Endometrium (tissue), 2 donors: Measurements from ENCODE around the gene ZNF329.
"Not testable (repeated sequence)": the region's sequence is repeated elsewhere in the genome, so short reads cannot be mapped to it uniquely, and the experiment has no call there.

Experiments used
- FAIRE-seq: peaks from 2 replicates; lab custom pipeline; 2012; peaks lifted over from hg19 to GRCh38; lab: Jason Lieb, UNC
- donor health status: control.
- donor health status: control.

The ZNF329 gene

GRCh38 chr19:58150328-58150921 lies at the start of gene ZNF329:
Gene ZNF329, minus strand, starts transcription at chr19:58150789. Its CDS starts 21,286 bp downstream, at chr19:58129503.
- FAIRE-seq: no peak

DNA sequence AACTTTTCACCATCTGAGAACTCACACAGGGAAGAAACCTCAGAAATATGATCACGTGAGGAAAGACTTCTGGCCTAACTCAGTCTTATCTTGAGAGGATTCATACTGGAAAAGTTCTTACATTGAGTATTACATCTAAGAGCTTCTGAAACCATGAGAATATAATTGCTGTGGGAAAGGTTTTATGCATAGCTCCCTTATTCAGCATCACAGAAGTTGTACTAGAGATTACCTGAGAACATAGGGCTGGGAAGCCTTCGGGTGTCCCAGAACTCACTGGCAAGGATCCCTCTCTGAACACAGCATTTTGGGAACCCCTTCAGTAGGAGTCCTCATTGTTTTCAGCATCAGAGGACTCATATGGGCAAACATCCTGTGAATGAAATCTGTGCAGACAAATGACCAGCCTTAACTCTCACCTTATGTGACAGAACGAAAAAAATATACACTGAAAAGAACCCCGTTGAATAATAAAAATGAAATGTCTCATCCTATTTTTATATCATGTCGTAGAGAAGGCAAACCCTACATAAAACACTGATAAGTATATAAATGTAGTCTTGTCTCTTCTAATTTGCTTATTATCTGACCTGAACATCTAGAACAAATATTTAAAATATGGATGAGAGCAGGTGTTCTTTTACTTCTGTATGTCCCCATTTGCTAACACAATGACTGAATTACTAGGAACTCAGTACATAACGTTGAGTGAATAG lies 46.5 kb upstream of the ZNF329 start:
- FAIRE-seq: no peak

- no peak for FAIRE-seq
Measured at GRCh38 chr19:58183817-58184215, 33.2 kb upstream of the ZNF329 start.

DNA sequence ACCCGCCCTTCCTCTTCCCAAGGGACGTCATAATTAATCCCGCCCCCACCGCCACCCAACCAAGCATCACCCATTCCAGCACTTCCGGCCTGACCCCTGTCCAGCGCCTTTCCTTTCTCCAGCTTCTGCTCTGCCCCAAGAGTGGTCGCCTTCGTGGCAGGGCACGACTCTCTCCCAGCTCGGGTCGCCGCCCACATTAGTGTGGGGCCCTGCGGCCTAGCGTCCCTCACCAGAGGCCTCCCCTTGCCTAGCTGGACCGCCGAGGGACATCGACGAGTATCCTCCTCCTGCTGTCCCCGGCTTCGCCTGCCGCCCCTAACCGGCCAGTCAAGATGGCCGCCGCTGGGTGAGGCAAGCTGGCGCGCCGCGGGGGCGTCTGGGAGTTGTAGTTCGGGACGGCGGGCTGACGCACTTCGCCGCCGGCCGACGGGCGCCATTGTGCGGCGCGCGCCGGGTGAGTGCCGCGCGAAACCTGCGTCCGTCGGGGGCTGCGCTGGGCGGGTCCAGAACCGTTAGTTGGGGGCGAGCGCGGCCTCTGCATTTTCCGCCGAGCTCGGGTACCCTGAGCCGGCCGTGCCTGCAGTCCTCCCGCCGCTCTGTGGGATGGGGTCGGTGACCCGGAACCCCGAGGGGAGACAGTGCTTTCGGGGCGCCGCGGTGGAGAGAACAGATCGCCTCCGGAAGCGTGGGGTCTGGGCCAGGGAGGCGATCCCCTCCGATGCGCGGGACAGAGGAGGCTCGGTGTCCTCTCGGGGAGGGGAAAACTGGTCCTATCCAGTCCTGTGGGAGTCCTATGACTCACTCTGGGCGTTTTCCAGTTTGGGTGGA lies 32.6 kb upstream of the ZNF329 start, which contains the start of gene ZNF274:
Gene ZNF274, plus strand, starts transcription at position 73 of the 828 bp plus-strand sequence. CDS start 905 bp downstream, outside the sequence.
- no peak for FAIRE-seq

GRCh38 chr19:58182577-58182988 lies 32.0 kb upstream of the ZNF329 start:
- no peak for FAIRE-seq

GRCh38 chr19:58181902-58182576 lies 31.4 kb upstream of the ZNF329 start:
- no peak for FAIRE-seq

- FAIRE-seq: no peak
Measured at GRCh38 chr19:58170860-58171259, 20.3 kb upstream of the ZNF329 start.

GRCh38 chr19:58166708-58167280 lies 16.2 kb upstream of the ZNF329 start:
- no peak for FAIRE-seq

- no peak for FAIRE-seq
Measured at GRCh38 chr19:58166268-58166667, 15.7 kb upstream of the ZNF329 start.

- no peak for FAIRE-seq
Measured at GRCh38 chr19:58157045-58157728, 6.6 kb upstream of the ZNF329 start.

- FAIRE-seq: peak; percentile 75
Measured at GRCh38 chr19:58154679-58155648, 4.4 kb upstream of the ZNF329 start.

DNA sequence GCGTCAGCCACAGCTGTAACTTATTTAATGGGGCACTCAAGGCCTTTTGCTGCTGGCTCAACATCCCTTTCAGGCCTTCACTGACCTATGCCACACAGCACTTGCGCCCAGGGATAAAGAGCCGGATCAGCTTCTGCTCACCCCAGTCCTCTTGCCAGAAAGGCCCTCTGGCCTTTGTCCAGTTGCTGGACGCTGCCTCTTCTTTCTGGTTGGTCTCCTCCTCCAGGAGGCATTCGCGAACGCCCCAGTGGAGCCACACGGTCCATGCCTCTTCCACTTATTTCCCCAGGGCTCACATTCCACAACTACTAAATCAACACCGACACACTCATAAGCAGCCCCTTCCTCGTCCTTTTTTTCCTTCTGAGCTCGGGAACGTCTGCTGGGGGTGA lies 3.7 kb upstream of the ZNF329 start:
- FAIRE-seq: no peak

GRCh38 chr19:58153386-58153785 lies 2.8 kb upstream of the ZNF329 start:
- no peak for FAIRE-seq

DNA sequence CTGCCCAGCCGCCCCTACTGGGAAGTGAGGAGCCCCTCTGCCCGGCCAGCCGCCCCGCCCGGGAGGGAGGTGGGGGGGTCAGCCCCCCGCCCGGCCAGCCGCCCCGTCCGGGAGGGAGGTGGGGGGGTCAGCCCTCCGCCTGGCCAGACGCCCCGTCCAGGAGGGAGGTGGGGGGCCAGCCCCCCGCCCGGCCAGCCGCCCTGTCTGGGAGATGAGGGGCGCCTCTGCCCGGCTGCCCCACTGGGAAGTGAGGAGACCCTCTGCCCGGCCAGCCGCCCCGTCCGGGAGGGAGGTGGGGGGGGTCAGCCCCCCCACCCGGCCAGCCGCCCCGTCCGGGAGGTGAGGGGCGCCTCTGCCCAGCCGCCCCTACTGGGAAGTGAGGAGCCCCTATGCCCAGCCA lies 3.1 kb downstream of the ZNF329 start:
- not testable (repeated sequence) for FAIRE-seq

GRCh38 chr19:58145849-58146248 lies 4.7 kb downstream of the ZNF329 start:
- FAIRE-seq: no peak

- FAIRE-seq: no peak
Measured at GRCh38 chr19:58134244-58134643, 16.3 kb downstream of the ZNF329 start.

DNA sequence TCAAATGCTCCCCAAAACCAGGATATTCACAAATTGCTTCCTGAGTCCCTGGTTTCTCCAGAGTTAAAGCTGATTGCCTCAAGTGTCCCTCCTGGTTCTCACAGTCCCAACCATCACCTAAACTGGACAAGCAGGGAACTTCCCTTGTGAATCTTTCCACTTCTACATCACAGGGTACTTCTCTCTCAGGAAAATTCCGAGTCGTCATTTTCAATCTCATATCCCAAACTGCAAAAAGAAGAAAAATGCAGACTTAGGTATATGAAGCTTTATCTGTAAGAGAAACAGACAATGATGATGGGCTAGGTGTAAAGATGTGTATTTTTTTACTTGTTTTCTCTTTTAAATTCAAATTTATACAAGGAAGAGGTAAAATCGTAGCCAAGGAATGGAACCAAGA lies 21.3 kb downstream of the ZNF329 start:
- no peak for FAIRE-seq

DNA sequence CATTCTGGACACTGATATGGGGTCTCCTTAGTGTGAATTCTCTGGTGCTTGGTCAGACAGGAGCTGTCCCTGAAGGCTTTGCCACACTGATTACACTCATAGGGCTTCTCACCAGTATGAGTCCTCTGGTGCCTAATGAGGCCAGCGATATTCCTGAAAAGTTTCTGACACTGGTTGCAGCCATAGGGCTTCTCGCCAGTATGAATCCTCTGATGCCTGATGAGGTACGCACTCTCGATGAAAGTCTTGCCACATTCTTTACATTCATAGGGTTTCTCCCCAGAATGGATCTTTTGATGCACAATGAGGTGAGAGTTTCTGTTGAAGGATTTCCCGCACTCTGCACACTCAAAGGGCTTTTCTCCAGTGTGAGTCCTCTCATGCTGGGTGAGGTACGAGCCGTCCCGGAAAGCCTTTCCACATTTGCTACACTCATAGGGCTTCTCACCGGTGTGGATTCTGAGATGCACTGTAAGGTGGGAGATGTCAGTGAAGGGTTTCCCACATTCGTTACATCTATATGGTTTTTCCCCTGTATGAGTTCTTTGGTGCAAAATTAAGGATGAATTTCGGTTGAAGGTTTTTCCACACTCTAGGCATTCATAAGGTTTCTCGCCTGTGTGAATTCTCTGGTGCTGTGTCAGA lies 22.4 kb downstream of the ZNF329 start:
- FAIRE-seq: no peak

DNA sequence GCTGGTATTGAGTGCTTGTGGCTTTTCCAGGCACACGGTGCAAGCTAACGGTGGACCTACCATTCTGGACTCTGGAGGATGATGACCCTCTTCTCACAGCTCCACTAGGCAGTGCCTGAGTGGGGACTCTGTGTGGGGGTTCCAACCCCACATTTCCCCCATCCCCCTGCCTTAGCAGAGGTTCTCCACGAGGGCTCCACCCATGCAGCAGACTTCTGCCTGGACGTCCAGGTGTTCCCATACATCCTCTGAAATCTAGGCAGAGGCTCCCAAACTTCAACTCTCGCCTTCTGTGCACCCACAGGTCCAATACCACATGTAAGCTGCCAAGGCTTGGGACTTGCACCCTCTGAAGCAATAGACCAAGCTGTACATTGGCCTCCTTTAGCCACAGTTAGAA lies 27.2 kb downstream of the ZNF329 start:
- FAIRE-seq: no peak
